Breast epithelium (tissue), 3 donors: ENCODE data around the gene SNX2.

Experiments
- POLR2AphosphoS5 ChIP-seq, 3 donors: sonication (generic); formaldehyde crosslinking; IDR thresholded peaks; one replicate each; pipeline ENCODE4 v1.6.1; 2017; ENCODE audit warnings: antibody characterized with exemption in 3 of 3
- TF ChIP-seq, protein P1 (sequence below), 3 donors: fragments of 450-650 bp; IDR thresholded peaks; one replicate each; pipeline ENCODE4 v1.5.1; 2016 to 2017; ENCODE audit warnings: antibody characterized with exemption in 3 of 3, mild to moderate bottlenecking in 3 of 3, moderate library complexity in 3 of 3

DNA sequence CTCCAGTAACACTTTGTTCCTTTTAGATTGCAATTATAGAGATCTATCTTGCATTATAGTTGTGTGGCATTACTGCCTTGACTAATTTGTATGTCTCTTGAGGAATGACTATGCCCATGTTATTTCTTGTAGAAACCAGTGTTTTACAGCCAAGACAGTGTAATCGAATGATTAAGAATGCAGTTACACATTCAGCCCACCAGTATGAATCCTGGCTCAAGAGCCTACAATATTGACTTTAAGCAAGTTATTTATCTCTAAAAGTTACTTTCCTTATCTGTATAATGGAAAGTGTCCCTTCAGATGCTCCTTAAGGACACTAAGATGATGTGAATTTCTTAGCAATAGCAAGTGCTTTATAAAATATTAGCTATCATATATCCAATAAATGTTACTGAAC, 60.8 kb downstream of the SNX2 start:
- TF ChIP-seq, protein P1, sequence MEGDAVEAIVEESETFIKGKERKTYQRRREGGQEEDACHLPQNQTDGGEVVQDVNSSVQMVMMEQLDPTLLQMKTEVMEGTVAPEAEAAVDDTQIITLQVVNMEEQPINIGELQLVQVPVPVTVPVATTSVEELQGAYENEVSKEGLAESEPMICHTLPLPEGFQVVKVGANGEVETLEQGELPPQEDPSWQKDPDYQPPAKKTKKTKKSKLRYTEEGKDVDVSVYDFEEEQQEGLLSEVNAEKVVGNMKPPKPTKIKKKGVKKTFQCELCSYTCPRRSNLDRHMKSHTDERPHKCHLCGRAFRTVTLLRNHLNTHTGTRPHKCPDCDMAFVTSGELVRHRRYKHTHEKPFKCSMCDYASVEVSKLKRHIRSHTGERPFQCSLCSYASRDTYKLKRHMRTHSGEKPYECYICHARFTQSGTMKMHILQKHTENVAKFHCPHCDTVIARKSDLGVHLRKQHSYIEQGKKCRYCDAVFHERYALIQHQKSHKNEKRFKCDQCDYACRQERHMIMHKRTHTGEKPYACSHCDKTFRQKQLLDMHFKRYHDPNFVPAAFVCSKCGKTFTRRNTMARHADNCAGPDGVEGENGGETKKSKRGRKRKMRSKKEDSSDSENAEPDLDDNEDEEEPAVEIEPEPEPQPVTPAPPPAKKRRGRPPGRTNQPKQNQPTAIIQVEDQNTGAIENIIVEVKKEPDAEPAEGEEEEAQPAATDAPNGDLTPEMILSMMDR (IDR thresholded peaks at IDR 0.05), result no peak
- no peak for TF ChIP-seq POLR2AphosphoS5 (IDR thresholded peaks at IDR 0.05)
